ENCODE results near the gene RGL4. TPM values are rescaled to one million over a fixed set of nuclear protein-coding genes. Genes with fewer than 3 reads are reported as not detected.

The RGL4 gene
- total and polyA plus RNA-seq, 2 experiments from 2014 or later = 0.16 TPM; not detected in 1

DNA sequence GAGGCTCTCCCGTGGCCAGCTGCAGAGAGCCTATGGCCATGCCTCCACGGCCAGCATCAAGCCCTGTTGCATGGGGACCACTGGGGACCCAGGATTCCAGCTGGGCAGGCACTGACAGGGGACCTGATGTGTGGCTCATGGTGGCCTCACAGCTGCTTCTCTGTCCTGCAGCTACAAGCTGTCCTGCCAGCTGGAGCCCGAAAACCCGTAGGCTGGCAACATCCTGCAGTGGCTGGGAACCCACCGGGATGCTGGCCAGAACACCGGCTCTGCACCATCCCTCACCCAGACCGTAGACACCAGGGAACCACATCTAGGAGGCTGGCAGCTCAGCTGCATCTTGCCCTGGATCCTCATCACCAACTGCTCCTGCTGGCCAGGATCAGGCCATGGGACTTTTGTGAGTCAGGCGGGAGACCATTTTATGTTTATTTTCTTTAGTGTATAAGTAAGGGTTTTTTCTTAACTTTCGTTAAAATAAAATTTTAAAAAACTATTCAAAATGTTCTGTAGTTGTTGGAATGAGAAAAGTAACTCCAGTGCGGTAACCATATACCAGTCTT is 7.9 kb downstream of the RGL4 start:
- H3K4me1 Mint-ChIP-seq = no peaks in the 10 kb centered on the region
- Histone ChIP-seq H3K27ac (ENCODE audit: low read depth) (no peak overlapping the region), H4K20me1 (replicated peaks; ENCODE audit: insufficient read depth) (peaks cover 36% of the 10 kb centered on the region), H3F3A (replicated peaks; ENCODE audit: low read depth) (no peaks in the 10 kb centered on the region), H3K79me2 (replicated peaks; ENCODE audit: insufficient read depth) (peaks cover 32% of the 10 kb centered on the region), H3K36me3 (ENCODE audit: insufficient read depth) (peaks cover 18% of the 10 kb centered on the region), H3K9me2 (ENCODE audit: insufficient read depth) (no peaks in the 10 kb centered on the region), H3K4me2 (no peak overlapping the region), H3K4me3 (no peak overlapping the region), H3K4me1 (ENCODE audit: insufficient read depth) (no peaks in the 10 kb centered on the region), H3K27me3 (ENCODE audit: insufficient read depth) (no peaks in the 10 kb centered on the region), H2AFZ (no peak overlapping the region)
- H3K27me3 Mint-ChIP-seq (ENCODE audit: insufficient read depth, low read depth, poor library complexity) = peaks cover 5% of the 10 kb centered on the region
- no peaks in the 10 kb centered on the region for H3K9me3 Mint-ChIP-seq
- ATAC-seq (no peak), DNase-seq (ENCODE audit: low spot score) (no peak)
- H3K27ac Mint-ChIP-seq = no peak overlapping the region
- no peak overlapping the region for H3K4me3 Mint-ChIP-seq
- TF ChIP-seq, protein P1, sequence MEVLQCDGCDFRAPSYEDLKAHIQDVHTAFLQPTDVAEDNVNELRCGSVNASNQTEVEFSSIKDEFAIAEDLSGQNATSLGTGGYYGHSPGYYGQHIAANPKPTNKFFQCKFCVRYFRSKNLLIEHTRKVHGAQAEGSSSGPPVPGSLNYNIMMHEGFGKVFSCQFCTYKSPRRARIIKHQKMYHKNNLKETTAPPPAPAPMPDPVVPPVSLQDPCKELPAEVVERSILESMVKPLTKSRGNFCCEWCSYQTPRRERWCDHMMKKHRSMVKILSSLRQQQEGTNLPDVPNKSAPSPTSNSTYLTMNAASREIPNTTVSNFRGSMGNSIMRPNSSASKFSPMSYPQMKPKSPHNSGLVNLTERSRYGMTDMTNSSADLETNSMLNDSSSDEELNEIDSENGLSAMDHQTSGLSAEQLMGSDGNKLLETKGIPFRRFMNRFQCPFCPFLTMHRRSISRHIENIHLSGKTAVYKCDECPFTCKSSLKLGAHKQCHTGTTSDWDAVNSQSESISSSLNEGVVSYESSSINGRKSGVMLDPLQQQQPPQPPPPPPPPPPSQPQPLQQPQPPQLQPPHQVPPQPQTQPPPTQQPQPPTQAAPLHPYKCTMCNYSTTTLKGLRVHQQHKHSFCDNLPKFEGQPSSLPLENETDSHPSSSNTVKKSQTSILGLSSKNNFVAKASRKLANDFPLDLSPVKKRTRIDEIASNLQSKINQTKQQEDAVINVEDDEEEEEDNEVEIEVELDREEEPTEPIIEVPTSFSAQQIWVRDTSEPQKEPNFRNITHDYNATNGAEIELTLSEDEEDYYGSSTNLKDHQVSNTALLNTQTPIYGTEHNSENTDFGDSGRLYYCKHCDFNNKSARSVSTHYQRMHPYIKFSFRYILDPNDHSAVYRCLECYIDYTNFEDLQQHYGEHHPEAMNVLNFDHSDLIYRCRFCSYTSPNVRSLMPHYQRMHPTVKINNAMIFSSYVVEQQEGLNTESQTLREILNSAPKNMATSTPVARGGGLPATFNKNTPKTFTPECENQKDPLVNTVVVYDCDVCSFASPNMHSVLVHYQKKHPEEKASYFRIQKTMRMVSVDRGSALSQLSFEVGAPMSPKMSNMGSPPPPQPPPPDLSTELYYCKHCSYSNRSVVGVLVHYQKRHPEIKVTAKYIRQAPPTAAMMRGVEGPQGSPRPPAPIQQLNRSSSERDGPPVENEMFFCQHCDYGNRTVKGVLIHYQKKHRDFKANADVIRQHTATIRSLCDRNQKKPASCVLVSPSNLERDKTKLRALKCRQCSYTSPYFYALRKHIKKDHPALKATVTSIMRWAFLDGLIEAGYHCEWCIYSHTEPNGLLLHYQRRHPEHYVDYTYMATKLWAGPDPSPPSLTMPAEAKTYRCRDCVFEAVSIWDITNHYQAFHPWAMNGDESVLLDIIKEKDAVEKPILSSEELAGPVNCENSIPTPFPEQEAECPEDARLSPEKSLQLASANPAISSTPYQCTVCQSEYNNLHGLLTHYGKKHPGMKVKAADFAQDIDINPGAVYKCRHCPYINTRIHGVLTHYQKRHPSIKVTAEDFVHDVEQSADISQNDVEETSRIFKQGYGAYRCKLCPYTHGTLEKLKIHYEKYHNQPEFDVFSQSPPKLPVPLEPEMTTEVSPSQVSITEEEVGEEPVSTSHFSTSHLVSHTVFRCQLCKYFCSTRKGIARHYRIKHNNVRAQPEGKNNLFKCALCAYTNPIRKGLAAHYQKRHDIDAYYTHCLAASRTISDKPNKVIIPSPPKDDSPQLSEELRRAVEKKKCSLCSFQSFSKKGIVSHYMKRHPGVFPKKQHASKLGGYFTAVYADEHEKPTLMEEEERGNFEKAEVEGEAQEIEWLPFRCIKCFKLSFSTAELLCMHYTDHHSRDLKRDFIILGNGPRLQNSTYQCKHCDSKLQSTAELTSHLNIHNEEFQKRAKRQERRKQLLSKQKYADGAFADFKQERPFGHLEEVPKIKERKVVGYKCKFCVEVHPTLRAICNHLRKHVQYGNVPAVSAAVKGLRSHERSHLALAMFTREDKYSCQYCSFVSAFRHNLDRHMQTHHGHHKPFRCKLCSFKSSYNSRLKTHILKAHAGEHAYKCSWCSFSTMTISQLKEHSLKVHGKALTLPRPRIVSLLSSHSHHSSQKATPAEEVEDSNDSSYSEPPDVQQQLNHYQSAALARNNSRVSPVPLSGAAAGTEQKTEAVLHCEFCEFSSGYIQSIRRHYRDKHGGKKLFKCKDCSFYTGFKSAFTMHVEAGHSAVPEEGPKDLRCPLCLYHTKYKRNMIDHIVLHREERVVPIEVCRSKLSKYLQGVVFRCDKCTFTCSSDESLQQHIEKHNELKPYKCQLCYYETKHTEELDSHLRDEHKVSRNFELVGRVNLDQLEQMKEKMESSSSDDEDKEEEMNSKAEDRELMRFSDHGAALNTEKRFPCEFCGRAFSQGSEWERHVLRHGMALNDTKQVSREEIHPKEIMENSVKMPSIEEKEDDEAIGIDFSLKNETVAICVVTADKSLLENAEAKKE (CRISPR knock-in tag; IDR thresholded peaks at IDR 0.05) = no peak
- peaks cover 19% of the 10 kb centered on the region for H3K36me3 Mint-ChIP-seq (ENCODE audit: low read depth)

DNA sequence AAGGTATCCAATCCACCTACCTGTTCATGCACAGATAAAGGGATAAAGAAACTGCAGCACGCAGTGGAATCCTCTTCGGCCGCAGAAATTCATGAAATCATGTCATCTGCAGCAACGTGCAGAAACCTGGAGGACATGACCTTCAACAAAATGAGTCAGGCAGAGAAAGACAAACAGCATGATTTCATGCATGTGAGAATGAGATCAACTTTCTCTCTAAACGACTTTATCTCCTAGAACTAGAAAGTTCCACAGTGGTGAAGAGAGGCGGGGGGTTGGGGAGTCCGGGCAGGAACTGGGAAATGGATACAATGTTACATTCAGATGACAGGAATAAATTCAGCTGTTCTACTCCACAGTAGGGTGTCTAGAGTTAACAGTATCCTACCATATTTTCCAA is 9.9 kb downstream of the RGL4 start:
- DNase-seq (ENCODE audit: low spot score) = no peak
- H3K36me3 Mint-ChIP-seq (ENCODE audit: low read depth) = peaks cover 20% of the 10 kb centered on the region
- peaks cover 5% of the 10 kb centered on the region for H3K27me3 Mint-ChIP-seq (ENCODE audit: insufficient read depth, low read depth, poor library complexity)
- no peak overlapping the region for H3K4me3 Mint-ChIP-seq
- H2AFZ ChIP-seq = no peak overlapping the region
- no peaks in the 10 kb centered on the region for H3F3A ChIP-seq (replicated peaks; ENCODE audit: low read depth)
- H4K20me1 ChIP-seq (replicated peaks; ENCODE audit: insufficient read depth) = peaks cover 53% of the 10 kb centered on the region
- H3K27ac ChIP-seq (ENCODE audit: low read depth) = no peak overlapping the region
- no peak for ATAC-seq
- H3K4me3 ChIP-seq = no peak overlapping the region
- H3K4me1 ChIP-seq (ENCODE audit: insufficient read depth) = no peaks in the 10 kb centered on the region
- H3K9me2 ChIP-seq (ENCODE audit: insufficient read depth) = no peaks in the 10 kb centered on the region
- peaks cover 25% of the 10 kb centered on the region for H3K36me3 ChIP-seq (ENCODE audit: insufficient read depth)
- no peak overlapping the region for H3K4me2 ChIP-seq
- no peak overlapping the region for H3K27ac Mint-ChIP-seq
- H3K27me3 ChIP-seq (ENCODE audit: insufficient read depth) = no peaks in the 10 kb centered on the region
- H3K79me2 ChIP-seq (replicated peaks; ENCODE audit: insufficient read depth) = peaks cover 46% of the 10 kb centered on the region
- H3K9me3 Mint-ChIP-seq = no peaks in the 10 kb centered on the region
- H3K4me1 Mint-ChIP-seq = no peaks in the 10 kb centered on the region
- TF ChIP-seq EZH2 (IDR thresholded peaks at IDR 0.05; ENCODE audit: low read depth, unreplicated experiment) (no peak), NANOG (IDR thresholded peaks at IDR 0.05; ENCODE audit: borderline replicate concordance) (no peak), ZNF331 (CRISPR knock-in tag; IDR thresholded peaks at IDR 0.05; ENCODE audit: low read depth) (no peak), CREB1 (CRISPR knock-in tag; IDR thresholded peaks at IDR 0.05; ENCODE audit: low read depth) (no peak), STAT1 (IDR thresholded peaks at IDR 0.05; ENCODE audit: unreplicated experiment) (no peak)
- TF ChIP-seq, protein P1 (CRISPR knock-in tag; IDR thresholded peaks at IDR 0.05) = no peak

Measured in GM23338 (cell line).